IMR-90 (cell line): ENCODE measurements around the gene COLGALT1. TPM values are rescaled to one million over a fixed set of nuclear protein-coding genes. Genes with fewer than 3 reads are reported as not detected.

Experiments
- ATAC-seq: fragments of 200-7000 bp; cut with Tn5 transposase; 2 replicates; pipeline ENCODE4 v1.9.1; 2020; ENCODE audit warnings: low read depth, mild to moderate bottlenecking, moderate library complexity
- BruUV-seq: library from RNA; stranded (reverse); fragments of 400-500 nt; replicated peaks from 2 replicates; lab custom pipeline; 2021; lab: Mats Ljungman, UMichigan
- CTCF ChIA-PET: fragments of 300-600 bp; formaldehyde crosslinking; extraction: SDS; loops from one replicate; lab custom pipeline; 2021; ENCODE audit warnings: antibody characterized with exemption; lab: Yijun Ruan, JAX
- POLR2A ChIA-PET: fragments of 300-600 bp; sonication (Branson Sonifier 250); formaldehyde crosslinking; loops from one replicate; lab custom pipeline; 2022; ENCODE audit warnings: antibody characterized with exemption; ENCODE audit not compliant: unreplicated experiment; lab: Charles Lee
- DNase-seq: peaks from one replicate; pipeline ENCODE4 v3.0.0; 2013
- H2AFZ ChIP-seq: replicated peaks from 2 replicates; pipeline ENCODE3; 2013; ENCODE audit warnings: low read length, mild to moderate bottlenecking; ENCODE audit not compliant: poor library complexity
- H2AK5ac ChIP-seq: 2 replicates; pipeline ENCODE4 v1.6.1; 2013; ENCODE audit warnings: low read depth, low read length, inconsistent platforms
- H2AK9ac ChIP-seq: replicated peaks from 2 replicates; pipeline ENCODE3; 2013; ENCODE audit warnings: mild to moderate bottlenecking, low read depth, low read length, moderate library complexity; ENCODE audit not compliant: poor library complexity
- H2BK120ac ChIP-seq: 2 replicates; pipeline ENCODE4 v1.6.1; 2013; ENCODE audit warnings: low read depth, low read length, inconsistent platforms
- H2BK15ac ChIP-seq: 3 replicates; pipeline ENCODE4 v1.6.1; 2013; ENCODE audit warnings: low read depth, low read length, inconsistent platforms
- H2BK20ac ChIP-seq: 2 replicates; pipeline ENCODE4 v1.6.1; 2013; ENCODE audit warnings: low read depth, mild to moderate bottlenecking, inconsistent platforms, low read length, moderate library complexity
- H2BK5ac ChIP-seq: 2 replicates; pipeline ENCODE4 v1.6.1; 2013; ENCODE audit warnings: mild to moderate bottlenecking, low read depth, low read length, inconsistent platforms; ENCODE audit not compliant: poor library complexity, severe bottlenecking
- H3K14ac ChIP-seq: replicated peaks from 2 replicates; pipeline ENCODE4 v1.6.1; 2013; ENCODE audit warnings: low read depth, low read length, inconsistent platforms
- H3K18ac ChIP-seq: 2 replicates; pipeline ENCODE4 v1.6.1; 2013; ENCODE audit warnings: low read depth, low read length, control low read depth
- H3K23ac ChIP-seq: 2 replicates; pipeline ENCODE4 v1.6.1; 2013; ENCODE audit warnings: low read depth, low read length, inconsistent platforms
- H3K27ac ChIP-seq: 2 replicates; pipeline ENCODE4 v1.5.1; 2013; ENCODE audit warnings: mild to moderate bottlenecking, control low read depth, low read length; ENCODE audit not compliant: insufficient read depth
- H3K27me3 ChIP-seq: 2 replicates; pipeline ENCODE4 v1.6.1; 2013; ENCODE audit warnings: low read length; ENCODE audit not compliant: control insufficient read depth, insufficient read depth
- H3K36me3 ChIP-seq: 2 replicates; pipeline ENCODE4 v1.6.1; 2013; ENCODE audit warnings: low read length, mixed read lengths; ENCODE audit not compliant: control insufficient read depth, insufficient read depth
- H3K4ac ChIP-seq: 2 replicates; pipeline ENCODE4 v1.6.1; 2013; ENCODE audit warnings: low read depth, low read length, inconsistent platforms
- H3K4me1 ChIP-seq: 2 replicates; pipeline ENCODE4 v1.6.1; 2013; ENCODE audit warnings: low read length, mixed read lengths; ENCODE audit not compliant: control insufficient read depth, insufficient read depth
- H3K4me2 ChIP-seq: 2 replicates; pipeline ENCODE4 v1.6.1; 2013; ENCODE audit warnings: low read depth, mild to moderate bottlenecking, control low read depth, low read length, moderate library complexity
- H3K4me3 ChIP-seq: 2 replicates; pipeline ENCODE4 v1.5.1; 2013; ENCODE audit warnings: low read depth, mild to moderate bottlenecking, control low read depth, low read length, moderate library complexity; ENCODE audit not compliant: insufficient read depth
- H3K56ac ChIP-seq: 2 replicates; pipeline ENCODE4 v1.6.1; 2013; ENCODE audit warnings: low read length, inconsistent platforms; ENCODE audit not compliant: insufficient read depth; ENCODE audit errors: extremely low read depth
- H3K79me1 ChIP-seq, 2 experiments: 2 replicates each; pipeline ENCODE4 v1.6.1; 2013; ENCODE audit warnings: low read length in 2 of 2, inconsistent platforms in 1 of 2, low read depth in 1 of 2
- H3K9ac ChIP-seq: 2 replicates; pipeline ENCODE4 v1.6.1; 2013; ENCODE audit warnings: low read depth, low read length, control low read depth
- H3K9me1 ChIP-seq: 2 replicates; pipeline ENCODE4 v1.6.1; 2013; ENCODE audit warnings: low read length, inconsistent platforms; ENCODE audit not compliant: insufficient read depth
- H3K9me3 ChIP-seq: 2 replicates; pipeline ENCODE4 v1.6.1; 2013; ENCODE audit warnings: low read length; ENCODE audit not compliant: control insufficient read depth, insufficient read depth
- H4K20me1 ChIP-seq: 2 replicates; pipeline ENCODE4 v1.6.1; 2013; ENCODE audit warnings: low read length, inconsistent platforms; ENCODE audit not compliant: insufficient read depth
- H4K5ac ChIP-seq: 2 replicates; pipeline ENCODE4 v1.6.1; 2013; ENCODE audit warnings: mild to moderate bottlenecking, low read depth, low read length, control low read depth
- H4K8ac ChIP-seq, 2 experiments: 2 replicates each; pipeline ENCODE4 v1.6.1; 2013; ENCODE audit warnings: low read depth in 2 of 2, low read length in 2 of 2, control low read depth in 1 of 2, inconsistent platforms in 1 of 2
- H4K91ac ChIP-seq: 2 replicates; pipeline ENCODE4 v1.6.1; 2013; ENCODE audit warnings: low read depth, low read length, inconsistent platforms; ENCODE audit not compliant: insufficient read depth
- CEBPB ChIP-seq: IDR thresholded peaks from 2 replicates; pipeline ENCODE4 v1.6.1; 2012; ENCODE audit warnings: low read depth, low read length, improper control_type of control experiment
- CHD1 ChIP-seq: IDR thresholded peaks from 2 replicates; pipeline ENCODE4 v1.6.1; 2012; ENCODE audit warnings: low read depth, low read length, improper control_type of control experiment
- FOS ChIP-seq: fragments of 150-350 bp; IDR thresholded peaks from 2 replicates; pipeline ENCODE4 v1.6.1; 2016; ENCODE audit warnings: low read depth, low read length
- MAFK ChIP-seq: IDR thresholded peaks from 2 replicates; pipeline ENCODE4 v1.6.1; 2012; ENCODE audit warnings: low read depth, low read length, improper control_type of control experiment
- MAZ ChIP-seq: IDR thresholded peaks from 2 replicates; pipeline ENCODE4 v1.6.1; 2012; ENCODE audit warnings: low read depth, mild to moderate bottlenecking, low read length, improper control_type of control experiment, moderate library complexity, borderline replicate concordance
- POLR2A ChIP-seq: IDR thresholded peaks from 2 replicates; pipeline ENCODE4 v1.6.1; 2012; ENCODE audit warnings: mild to moderate bottlenecking, low read depth, low read length
- RAD21 ChIP-seq: IDR thresholded peaks from 2 replicates; pipeline ENCODE4 v1.6.1; 2012; ENCODE audit warnings: low read length, improper control_type of control experiment
- RCOR1 ChIP-seq: IDR thresholded peaks from 2 replicates; pipeline ENCODE4 v1.6.1; 2012; ENCODE audit warnings: mild to moderate bottlenecking, low read length, improper control_type of control experiment; ENCODE audit not compliant: insufficient replicate concordance
- USF2 ChIP-seq: fragments of 150-350 bp; IDR thresholded peaks from 2 replicates; pipeline ENCODE4 v1.6.1; 2017; ENCODE audit warnings: mild to moderate bottlenecking, antibody characterized with exemption, low read length, low read depth
- WGBS, 2 experiments: methylation state at CpG; one replicate each; pipeline versions ENCODE4 v1.1.5 to v1.1.7; 2013; ENCODE audit warnings: missing lambda C conversion rate in 2 of 2; ENCODE audit not compliant: insufficient read length in 1 of 2; ENCODE audit errors: extremely low coverage in 2 of 2; 5-methylcytosine and 5-hydroxymethylcytosine counted together
- dilution Hi-C: fragments of 300-500 bp; cut with HindIII; formaldehyde crosslinking; loops from one replicate; pipeline ENCODE4 v1.14.3; 2018; ENCODE audit warnings: low sequenced_read_pairs; ENCODE audit not compliant: unreplicated experiment
- in situ Hi-C: fragments of 300-500 bp; cut with MboI; formaldehyde crosslinking; loops from 3 replicates; pipeline ENCODE4 v1.14.3; 2019; ENCODE audit warnings: low sequenced_read_pairs, inconsistent platforms, mixed read lengths
- intact Hi-C: fragments of 100-400 bp; cut with micrococcal nuclease; formaldehyde crosslinking; loops from 2 replicates; pipeline ENCODE4 v1.10.0; 2022
- polyA plus RNA-seq, 3 experiments: library from polyadenylated mRNA; depleted of rRNA; stranded (reverse); fragments of >200 nt; gene quantifications; 2 replicates each; pipeline ENCODE4 v1.2.3, GENCODE V29; 2012; ENCODE audit warnings: low replicate concordance in 1 of 3
- total RNA-seq: library from RNA; depleted of rRNA; stranded (reverse); fragments of >200 nt; gene quantifications from 2 replicates; pipeline ENCODE4 v1.2.3, GENCODE V29; 2012

The COLGALT1 gene
- total and polyA plus RNA-seq, 2 of the 4 experiments (the other 2 are of a cell fraction): 77.1 to 117 TPM

- TF ChIP-seq CEBPB (no peak), FOS (no peak), USF2 (no peak), CHD1 (no peak), RCOR1 (no peak), RAD21 (no peak), MAZ (no peak), POLR2A (no peak), MAFK (no peak)
- dilution Hi-C loops: no loop called here
- Histone ChIP-seq H3K14ac (peak overlapping the region; percentile 91), H3K9ac (peak overlapping the region; percentile 78), H4K20me1 (peaks cover 20% of the 10 kb centered on the region), H2BK20ac (no peak overlapping the region), H3K79me1 (peaks cover 15 to 60% of the 10 kb centered on the region in 2 experiments), H4K91ac (peak overlapping the region; percentile 83), H3K23ac (peak overlapping the region; percentile 82), H2AFZ (peak overlapping the region; percentile 97), H3K27ac (peak overlapping the region; percentile 87), H4K5ac (peak overlapping the region; percentile 84), H3K18ac (peak overlapping the region; percentile 16; the same call in 1 of the 2 replicates), H3K36me3 (peaks cover 19% of the 10 kb centered on the region), H2BK120ac (no peak overlapping the region), H3K4me2 (peak overlapping the region; percentile 89), H3K9me1 (peaks cover 6% of the 10 kb centered on the region), H2AK9ac (peak overlapping the region; percentile 100), H2BK5ac (peak overlapping the region; percentile 91), H3K4me3 (peak overlapping the region; percentile 54), H4K8ac (peak overlapping the region; percentile 56 to 92; a peak in 3 of 4 replicates), H3K27me3 (no peaks in the 10 kb centered on the region), H2AK5ac (peak overlapping the region; percentile 79; the same call in 1 of the 2 replicates), H3K4ac (peak overlapping the region; percentile 92), H2BK15ac (no peak overlapping the region), H3K56ac (peak overlapping the region; percentile 14; the same call in 1 of the 2 replicates), H3K9me3 (peaks cover 8% of the 10 kb centered on the region), H3K4me1 (peaks cover 15% of the 10 kb centered on the region)
- WGBS, 2 experiments: 60% methylated on average over 4 of the region's 9 CpGs; no CpG with 5 or more reads in 1 of the 2 experiments
- BruUV-seq: no TSS peak
- intact Hi-C loops: loop anchor here (5.0 kb wide), 1 partner anchor 45 kb away; the partner anchor contains the start of gene COLGALT1
- in situ Hi-C loops: no loop called here
- ChIA-PET CTCF (interaction anchor here (0.5 kb wide), 1 partner anchor 18 kb away, joined by 4 read pairs; no protein-coding TSS in a partner anchor), POLR2A (no interaction called here)
- no peak for ATAC-seq
- no peak for DNase-seq
Observed at GRCh38 chr19:17512574-17512939, 42.9 kb upstream of the COLGALT1 start.
